ENCODE results near the gene DIAPH2.

DIAPH2 gene

DNA sequence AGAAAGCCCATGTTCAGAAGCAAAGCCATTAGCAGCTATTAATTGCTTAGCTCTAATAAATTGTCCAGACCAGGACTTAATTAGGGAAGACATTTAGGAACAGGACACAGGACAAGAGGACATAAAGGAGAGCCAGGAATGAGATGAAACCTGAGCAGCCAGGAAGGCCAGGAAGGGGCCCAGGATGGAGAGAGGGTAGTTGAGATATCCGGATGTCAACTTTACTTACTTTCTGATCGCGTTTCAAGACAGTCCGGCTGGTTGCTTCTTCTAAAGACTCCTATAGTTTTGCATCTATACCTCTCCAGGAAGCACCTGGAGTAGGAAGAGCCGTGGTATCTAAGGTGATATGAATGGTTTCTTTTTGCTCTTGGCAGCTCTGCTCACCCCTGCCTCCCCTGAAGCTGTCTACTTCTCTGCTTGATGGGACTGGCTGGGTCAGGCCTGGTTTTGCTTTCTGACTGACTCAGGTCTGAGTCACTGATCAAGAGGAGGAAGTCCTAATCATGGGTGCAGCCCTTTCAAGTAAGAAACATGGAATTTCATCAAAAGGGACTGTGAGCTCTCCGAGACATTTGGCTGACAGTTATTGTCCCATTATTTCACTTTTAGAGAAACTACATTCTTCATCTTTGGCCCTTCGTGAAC lies 932.4 kb downstream of the DIAPH2 start:
- Histone ChIP-seq H3K4me2 (no peak overlapping the region), H3K27ac (no peak overlapping the region), H3K9me3 (no peaks in the 10 kb centered on the region), H3K4me1 (no peaks in the 10 kb centered on the region), H4K20me1 (no peaks in the 10 kb centered on the region), H3K27me3 (peaks cover 92% of the 10 kb centered on the region), H3K9ac (no peak overlapping the region), H3K4me3 (no peak overlapping the region), H3K36me3 (no peaks in the 10 kb centered on the region)
- no peak for TF ChIP-seq Cebpa-rat (IDR thresholded peaks at IDR 0.05)

DNA sequence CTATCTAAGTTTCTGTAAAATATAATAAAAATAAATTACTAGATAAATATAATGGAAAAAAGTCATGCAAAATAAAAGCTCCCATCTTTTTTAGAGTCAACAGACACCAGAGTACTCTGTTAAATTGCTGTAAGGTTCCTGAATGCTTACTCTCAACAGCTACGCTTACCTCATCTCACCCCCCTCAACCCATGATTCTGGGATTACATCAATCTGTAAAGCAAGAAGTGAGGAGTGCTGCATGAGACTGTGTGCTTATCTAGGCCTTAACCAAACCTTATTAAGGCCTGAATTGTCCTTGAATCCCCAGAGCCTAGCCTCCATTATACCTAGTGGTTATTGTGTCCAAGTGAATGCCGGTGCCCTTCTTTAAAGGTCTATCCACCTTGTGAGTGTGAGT lies 934.9 kb downstream of the DIAPH2 start:
- Histone ChIP-seq H3K27me3 (peaks cover 86% of the 10 kb centered on the region), H4K20me1 (no peaks in the 10 kb centered on the region), H3K4me3 (no peak overlapping the region), H3K4me2 (no peak overlapping the region), H3K4me1 (no peaks in the 10 kb centered on the region), H3K9ac (no peak overlapping the region), H3K36me3 (no peaks in the 10 kb centered on the region), H3K27ac (no peak overlapping the region), H3K9me3 (no peaks in the 10 kb centered on the region)
- TF ChIP-seq Cebpa-rat (IDR thresholded peaks at IDR 0.05), result no peak

DNA sequence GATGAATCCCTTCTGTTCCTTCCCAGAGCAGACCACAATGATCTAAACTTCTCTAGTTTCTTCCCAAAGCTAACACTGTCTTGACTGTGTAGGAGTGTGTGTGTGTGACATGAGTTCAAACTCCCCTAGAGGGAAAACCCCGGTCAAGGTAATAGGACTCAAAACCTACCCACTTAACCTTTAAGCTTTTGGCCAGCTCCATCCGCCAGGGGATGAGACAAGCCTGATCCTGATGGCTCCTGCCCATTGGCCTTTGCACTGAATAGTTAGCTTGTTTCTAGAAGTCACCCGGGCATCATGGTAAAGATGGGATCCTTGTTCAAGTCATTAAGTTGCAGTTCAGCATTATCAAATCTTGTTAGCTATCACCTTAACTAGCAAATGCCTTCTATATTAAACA lies 937.5 kb downstream of the DIAPH2 start:
- Histone ChIP-seq H3K4me2 (no peak overlapping the region), H3K4me3 (no peak overlapping the region), H3K9ac (no peak overlapping the region), H3K27ac (no peak overlapping the region), H3K9me3 (no peaks in the 10 kb centered on the region), H4K20me1 (no peaks in the 10 kb centered on the region), H3K27me3 (peaks cover 86% of the 10 kb centered on the region), H3K4me1 (no peaks in the 10 kb centered on the region), H3K36me3 (no peaks in the 10 kb centered on the region)
- no peak for TF ChIP-seq Cebpa-rat (IDR thresholded peaks at IDR 0.05)

- Histone ChIP-seq H3K9me3 (no peaks in the 10 kb centered on the region), H3K4me1 (no peaks in the 10 kb centered on the region), H3K4me2 (no peak overlapping the region), H3K27ac (no peak overlapping the region), H3K27me3 (peaks cover 93% of the 10 kb centered on the region), H3K9ac (no peak overlapping the region), H4K20me1 (0 out of 2 replicates have a peak, but pooled peaks cover 6% of the 10 kb centered on the region), H3K4me3 (no peak overlapping the region), H3K36me3 (no peaks in the 10 kb centered on the region)
- TF ChIP-seq Cebpa-rat (IDR thresholded peaks at IDR 0.05), result no peak
These were observed 943.7 kb downstream of the DIAPH2 start for GRCh38 chrX:97628326-97628725.

DNA sequence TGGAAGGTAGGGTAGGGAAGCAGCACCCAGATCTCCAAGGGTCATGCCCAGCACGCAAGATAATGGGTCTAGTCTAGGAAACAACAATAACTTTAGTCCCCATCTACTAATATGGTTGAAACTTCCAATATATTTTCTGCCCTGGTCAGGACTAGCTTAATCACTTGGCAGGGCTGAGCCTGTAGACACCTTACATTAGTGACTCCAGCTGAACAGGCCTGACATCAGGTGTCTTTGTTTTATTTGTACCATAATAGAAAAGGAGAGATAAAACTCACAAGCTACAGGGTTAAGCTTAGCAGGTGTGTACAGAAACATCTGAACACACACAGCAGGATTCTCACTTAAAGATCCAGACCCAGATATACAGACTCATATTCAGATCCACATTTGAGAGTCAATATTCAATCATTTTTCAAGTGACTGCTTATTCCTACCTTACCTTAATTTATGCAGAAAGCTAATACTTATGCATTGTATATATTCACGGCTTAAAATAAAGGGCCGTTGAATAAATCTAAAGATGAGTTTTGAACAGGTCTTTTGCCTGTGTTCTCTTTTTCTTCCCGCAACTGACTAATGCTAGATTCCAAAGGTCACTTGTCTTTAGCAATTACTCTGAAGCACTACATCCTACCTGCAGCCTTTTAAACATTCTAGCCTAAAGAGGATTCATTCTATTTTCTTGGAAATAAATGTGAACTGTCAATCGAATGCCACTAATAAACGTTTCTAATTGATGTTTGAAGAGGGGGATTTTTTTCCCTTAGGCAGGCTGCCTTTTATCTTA lies 944.4 kb downstream of the DIAPH2 start:
- Histone ChIP-seq H3K27ac (no peak overlapping the region), H3K4me2 (no peak overlapping the region), H3K4me1 (no peaks in the 10 kb centered on the region), H3K27me3 (peaks cover 97% of the 10 kb centered on the region), H3K4me3 (no peak overlapping the region), H3K36me3 (no peaks in the 10 kb centered on the region), H3K9ac (no peak overlapping the region), H4K20me1 (0 out of 2 replicates have a peak, but pooled peaks cover 6% of the 10 kb centered on the region), H3K9me3 (no peaks in the 10 kb centered on the region)
- TF ChIP-seq Cebpa-rat (IDR thresholded peaks at IDR 0.05), result no peak

DNA sequence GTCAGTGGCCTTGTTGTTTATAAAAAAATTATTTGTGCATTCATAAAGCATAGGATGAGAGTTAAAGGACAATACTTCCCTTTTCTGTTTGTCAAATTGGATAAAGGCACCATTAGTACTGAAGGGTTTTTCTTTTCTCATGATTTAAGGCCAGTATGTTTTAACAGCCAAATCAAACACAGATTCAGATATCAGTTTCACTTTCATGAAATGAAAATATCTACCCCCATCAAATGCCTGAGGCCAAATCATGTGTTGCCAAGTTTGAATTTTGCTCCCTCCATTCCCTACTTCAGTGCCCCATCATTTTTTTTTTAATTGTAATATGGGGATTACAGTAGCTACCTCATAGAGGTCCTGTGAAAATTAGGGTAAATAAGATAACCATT lies 944.9 kb downstream of the DIAPH2 start:
- no peak for TF ChIP-seq Cebpa-rat (IDR thresholded peaks at IDR 0.05)
- 0 out of 2 replicates have a peak, but pooled peaks cover 6% of the 10 kb centered on the region for H4K20me1 ChIP-seq
- H3K9me3 ChIP-seq, result no peaks in the 10 kb centered on the region
- no peak overlapping the region for H3K9ac ChIP-seq
- H3K27me3 ChIP-seq, result peaks cover 97% of the 10 kb centered on the region
- H3K27ac ChIP-seq, result no peak overlapping the region
- no peak overlapping the region for H3K4me2 ChIP-seq
- no peaks in the 10 kb centered on the region for H3K36me3 ChIP-seq
- no peak overlapping the region for H3K4me3 ChIP-seq
- no peaks in the 10 kb centered on the region for H3K4me1 ChIP-seq

DNA sequence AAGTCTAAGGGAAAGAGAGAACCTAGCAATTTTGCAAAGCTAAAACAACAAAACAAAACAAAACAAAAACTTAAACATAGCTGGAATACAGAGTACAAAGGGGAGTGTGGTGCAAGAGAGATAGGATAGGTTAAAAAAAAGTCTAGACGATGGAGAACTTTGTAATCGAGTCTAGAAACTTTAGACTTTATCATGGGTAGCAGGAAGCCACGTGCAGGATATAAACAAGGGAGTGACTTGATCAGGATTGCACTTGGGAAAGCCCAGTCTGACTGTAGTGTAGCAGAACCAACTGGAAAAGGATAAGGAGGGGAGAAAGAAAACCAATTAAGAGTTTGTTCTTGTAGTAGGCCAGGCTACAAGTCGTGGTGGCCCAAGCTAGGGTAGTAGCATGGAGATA lies 949.2 kb downstream of the DIAPH2 start:
- H3K36me3 ChIP-seq, result no peaks in the 10 kb centered on the region
- no peak for TF ChIP-seq Cebpa-rat (IDR thresholded peaks at IDR 0.05)
- H3K27me3 ChIP-seq, result peaks cover 100% of the 10 kb centered on the region
- H3K27ac ChIP-seq, result no peak overlapping the region
- no peak overlapping the region for H3K4me2 ChIP-seq
- no peak overlapping the region for H3K9ac ChIP-seq
- H3K4me3 ChIP-seq, result no peak overlapping the region
- H3K9me3 ChIP-seq, result no peaks in the 10 kb centered on the region
- 0 out of 2 replicates have a peak, but pooled peaks cover 6% of the 10 kb centered on the region for H4K20me1 ChIP-seq
- no peaks in the 10 kb centered on the region for H3K4me1 ChIP-seq

GRCh38 chrX:97636473-97637140 lies 952.0 kb downstream of the DIAPH2 start:
- 0 out of 2 replicates have a peak, but pooled peaks cover 6% of the 10 kb centered on the region for H4K20me1 ChIP-seq

DNA sequence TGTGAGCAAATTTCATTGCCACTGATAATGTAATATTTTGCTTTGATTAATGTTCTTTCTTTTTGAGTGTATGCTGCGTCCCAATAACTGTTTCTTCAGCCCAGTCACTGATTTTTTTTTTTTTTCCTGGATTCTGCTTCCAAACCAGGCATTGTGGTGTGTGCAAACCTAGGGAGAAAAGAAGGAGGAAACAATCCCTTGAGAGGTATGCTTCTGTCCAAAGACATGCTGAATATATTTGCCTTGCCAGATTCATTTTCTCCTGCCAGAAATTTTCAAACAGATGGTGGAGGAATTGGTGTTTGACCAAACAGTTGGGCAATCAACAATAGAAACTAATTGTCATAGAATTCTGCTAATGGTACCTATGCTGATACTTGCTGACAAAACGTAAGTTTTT lies 952.6 kb downstream of the DIAPH2 start:
- no peaks in the 10 kb centered on the region for H3K9me3 ChIP-seq
- no peak overlapping the region for H3K9ac ChIP-seq
- H3K27me3 ChIP-seq, result peaks cover 84% of the 10 kb centered on the region
- no peaks in the 10 kb centered on the region for H3K36me3 ChIP-seq
- H3K4me3 ChIP-seq, result no peak overlapping the region
- no peaks in the 10 kb centered on the region for H3K4me1 ChIP-seq
- no peak overlapping the region for H3K27ac ChIP-seq
- H4K20me1 ChIP-seq, result 0 out of 2 replicates have a peak, but pooled peaks cover 6% of the 10 kb centered on the region
- no peak overlapping the region for H3K4me2 ChIP-seq
- no peak for TF ChIP-seq Cebpa-rat (IDR thresholded peaks at IDR 0.05)

More at GRCh38 chrX:97636473-97637140, 952.0 kb downstream of the DIAPH2 start:
- no peaks in the 10 kb centered on the region for H3K9me3 ChIP-seq
- no peak overlapping the region for H3K27ac ChIP-seq
- no peaks in the 10 kb centered on the region for H3K4me1 ChIP-seq
- H3K27me3 ChIP-seq, result peaks cover 90% of the 10 kb centered on the region
- no peaks in the 10 kb centered on the region for H3K36me3 ChIP-seq
- TF ChIP-seq Cebpa-rat (IDR thresholded peaks at IDR 0.05), result no peak
- H3K4me3 ChIP-seq, result no peak overlapping the region
- H3K4me2 ChIP-seq, result no peak overlapping the region
- H3K9ac ChIP-seq, result no peak overlapping the region

DNA sequence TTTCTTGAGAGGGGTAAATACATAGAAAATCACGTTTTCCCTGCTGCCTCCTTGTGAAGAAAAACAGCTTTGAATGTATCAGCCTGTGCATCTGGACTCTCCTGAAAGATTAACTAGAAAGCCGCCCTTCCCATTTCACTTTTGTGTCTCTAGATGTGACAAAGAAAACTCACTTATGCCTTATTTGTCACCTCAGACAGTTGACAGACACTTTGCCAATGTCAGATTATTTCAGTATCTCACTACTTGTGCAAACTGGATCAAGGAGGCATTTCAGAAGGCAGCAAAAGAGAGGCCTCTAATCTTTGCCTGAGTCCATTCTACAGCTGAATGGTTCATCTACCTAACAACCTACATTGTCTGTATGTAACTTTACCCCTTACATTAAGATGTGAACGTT lies 954.0 kb downstream of the DIAPH2 start:
- H3K27ac ChIP-seq, result no peak overlapping the region

More for the DNA sequence above, 954.0 kb downstream of the DIAPH2 start:
- Histone ChIP-seq H4K20me1 (no peaks in the 10 kb centered on the region), H3K4me1 (no peaks in the 10 kb centered on the region), H3K9me3 (no peaks in the 10 kb centered on the region), H3K4me3 (no peak overlapping the region), H3K9ac (no peak overlapping the region), H3K36me3 (no peaks in the 10 kb centered on the region), H3K4me2 (no peak overlapping the region), H3K27me3 (peaks cover 71% of the 10 kb centered on the region)
- TF ChIP-seq Cebpa-rat (IDR thresholded peaks at IDR 0.05), result no peak

Measured in BLaER1 (cell line).